SK-N-SH (cell line): Measurements from ENCODE around the gene RNU5D-1.

ENCODE experiments used
- EP300 ChIP-seq, 2 experiments: IDR thresholded peaks; 2 replicates each; pipeline versions ENCODE4 v1.4.0 to v1.6.1; 2012; ENCODE audit warnings: borderline replicate concordance in 1 of 2, low read depth in 1 of 2, low read length in 1 of 2
- EZH2phosphoT487 ChIP-seq: fragments of 200-600 bp; sonication (generic); IDR thresholded peaks from 2 replicates; pipeline ENCODE4 v1.6.1; 2017; ENCODE audit warnings: low read depth, mixed run types, mild to moderate bottlenecking, antibody characterized with exemption, moderate library complexity, borderline replicate concordance
- FOXM1 ChIP-seq: IDR thresholded peaks from 2 replicates; pipeline ENCODE4 v1.4.0; 2012; ENCODE audit warnings: low read depth, mild to moderate bottlenecking
- GABPA ChIP-seq: IDR thresholded peaks from 2 replicates; pipeline ENCODE4 v1.4.0; 2012; ENCODE audit warnings: low read depth, mild to moderate bottlenecking
- NRF1 ChIP-seq: IDR thresholded peaks from 2 replicates; pipeline ENCODE4 v1.6.1; 2012; ENCODE audit warnings: low read depth, mild to moderate bottlenecking, low read length
- POLR2AphosphoS5 ChIP-seq: IDR thresholded peaks from 2 replicates; pipeline ENCODE4 v1.6.1; 2012; ENCODE audit warnings: low read depth, low read length
- RAD21 ChIP-seq: IDR thresholded peaks from 2 replicates; pipeline ENCODE4 v1.6.1; 2012; ENCODE audit warnings: mild to moderate bottlenecking, low read length
- TAF1 ChIP-seq: IDR thresholded peaks from 2 replicates; pipeline ENCODE4 v1.6.1; 2012; ENCODE audit warnings: low read depth, mild to moderate bottlenecking, low read length, moderate library complexity, borderline replicate concordance
- TEAD4 ChIP-seq: IDR thresholded peaks from 2 replicates; pipeline ENCODE4 v1.4.0; 2012; ENCODE audit warnings: mild to moderate bottlenecking, borderline replicate concordance; ENCODE audit not compliant: insufficient read depth
- TF ChIP-seq, protein P1 (sequence below): fragments of 200-600 bp; sonication (generic); IDR thresholded peaks from 2 replicates; pipeline ENCODE4 v1.6.1; 2017; ENCODE audit warnings: antibody characterized with exemption, mild to moderate bottlenecking, moderate library complexity
- TF ChIP-seq, protein P2 (sequence below): IDR thresholded peaks from 2 replicates; pipeline ENCODE4 v1.4.0; 2012; ENCODE audit warnings: low read depth

DNA sequence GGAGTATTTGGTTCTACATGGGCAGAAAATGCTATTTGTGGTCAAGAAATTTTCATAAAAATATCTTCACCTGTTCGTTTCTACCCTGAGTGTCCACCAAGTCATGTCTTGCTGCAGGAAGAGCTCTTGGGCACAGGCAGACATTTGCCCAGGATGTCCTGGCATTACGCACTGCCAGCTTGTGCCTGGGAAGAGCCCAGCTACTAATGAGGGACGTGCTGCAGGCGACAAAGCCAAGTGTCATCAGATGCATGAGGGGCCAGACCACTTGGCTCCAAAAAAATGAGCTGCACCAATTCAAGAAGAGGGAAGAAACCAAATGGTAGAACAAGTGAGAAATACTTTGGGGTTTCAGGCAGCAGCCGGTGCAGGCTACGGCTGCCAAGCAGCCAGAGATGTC lies 12.9 kb downstream of the RNU5D-1 start:
- TF ChIP-seq TAF1 (no peak), GABPA (no peak), EP300 (IDR thresholded peaks at IDR 0.05; ENCODE audit: borderline replicate concordance in 1 of 2, low read depth in 1 of 2, low read length in 1 of 2) (no peak), EZH2phosphoT487 (no peak), RAD21 (no peak), TEAD4 (no peak), POLR2AphosphoS5 (no peak), NRF1 (no peak), FOXM1 (no peak)
- TF ChIP-seq, protein P1, sequence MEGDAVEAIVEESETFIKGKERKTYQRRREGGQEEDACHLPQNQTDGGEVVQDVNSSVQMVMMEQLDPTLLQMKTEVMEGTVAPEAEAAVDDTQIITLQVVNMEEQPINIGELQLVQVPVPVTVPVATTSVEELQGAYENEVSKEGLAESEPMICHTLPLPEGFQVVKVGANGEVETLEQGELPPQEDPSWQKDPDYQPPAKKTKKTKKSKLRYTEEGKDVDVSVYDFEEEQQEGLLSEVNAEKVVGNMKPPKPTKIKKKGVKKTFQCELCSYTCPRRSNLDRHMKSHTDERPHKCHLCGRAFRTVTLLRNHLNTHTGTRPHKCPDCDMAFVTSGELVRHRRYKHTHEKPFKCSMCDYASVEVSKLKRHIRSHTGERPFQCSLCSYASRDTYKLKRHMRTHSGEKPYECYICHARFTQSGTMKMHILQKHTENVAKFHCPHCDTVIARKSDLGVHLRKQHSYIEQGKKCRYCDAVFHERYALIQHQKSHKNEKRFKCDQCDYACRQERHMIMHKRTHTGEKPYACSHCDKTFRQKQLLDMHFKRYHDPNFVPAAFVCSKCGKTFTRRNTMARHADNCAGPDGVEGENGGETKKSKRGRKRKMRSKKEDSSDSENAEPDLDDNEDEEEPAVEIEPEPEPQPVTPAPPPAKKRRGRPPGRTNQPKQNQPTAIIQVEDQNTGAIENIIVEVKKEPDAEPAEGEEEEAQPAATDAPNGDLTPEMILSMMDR = no peak
- TF ChIP-seq, protein P2, sequence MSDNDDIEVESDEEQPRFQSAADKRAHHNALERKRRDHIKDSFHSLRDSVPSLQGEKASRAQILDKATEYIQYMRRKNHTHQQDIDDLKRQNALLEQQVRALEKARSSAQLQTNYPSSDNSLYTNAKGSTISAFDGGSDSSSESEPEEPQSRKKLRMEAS = no peak
